Tibial nerve (tissue), 4 donors: Measurements from ENCODE around the gene MYRIP.

ENCODE experiments used
- EP300 ChIP-seq, 2 donors: sonication (generic); formaldehyde crosslinking; IDR thresholded peaks; one replicate each; pipeline ENCODE4 v1.6.1; 2017; ENCODE audit warnings: antibody characterized with exemption in 2 of 2, mild to moderate bottlenecking in 1 of 2
- POLR2A ChIP-seq, 2 donors: fragments of 450-650 bp; IDR thresholded peaks; one replicate each; pipeline ENCODE4 v1.6.1; 2017; ENCODE audit warnings: antibody characterized with exemption in 2 of 2, mild to moderate bottlenecking in 2 of 2, moderate library complexity in 2 of 2
- TF ChIP-seq, protein P1 (sequence below), 5 experiments: fragments of 200-600 bp in 3 of 5; fragments of 450-650 bp in 2 of 5; sonication (generic) in 3 of 5; IDR thresholded peaks; one replicate each; pipeline ENCODE4 v1.5.1; 2016 to 2019; ENCODE audit warnings: antibody characterized with exemption in 5 of 5, mild to moderate bottlenecking in 3 of 5, moderate library complexity in 2 of 5

DNA sequence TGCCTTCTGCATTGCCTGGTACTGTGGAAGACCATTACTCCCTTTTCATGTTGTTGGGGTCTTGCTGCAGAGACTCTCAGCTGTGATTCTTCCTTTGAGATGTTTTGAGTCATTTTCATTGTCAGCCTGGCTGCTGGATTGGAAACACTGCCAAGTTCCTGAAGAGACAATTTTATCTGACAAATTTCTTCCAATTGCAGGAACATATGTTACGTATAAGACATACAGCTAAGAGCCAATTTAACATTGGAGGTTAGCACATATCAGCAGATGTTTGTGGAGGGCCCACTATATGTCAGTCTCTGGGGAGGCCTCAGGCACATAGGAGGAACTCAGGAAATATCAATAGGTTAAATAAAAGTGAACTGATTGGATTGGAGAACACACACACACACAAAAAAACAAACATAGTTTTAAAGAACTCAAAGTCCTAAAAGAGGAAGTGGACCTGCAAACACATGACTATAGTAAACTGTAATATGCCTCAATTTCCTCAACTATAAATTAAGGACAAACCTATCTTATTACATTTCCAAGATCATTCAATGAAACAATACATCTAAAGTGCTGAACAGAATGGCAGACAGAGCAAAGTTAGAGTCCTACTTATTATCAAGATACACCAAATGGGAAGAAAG is 172.3 kb downstream of the MYRIP start:
- TF ChIP-seq EP300 (IDR thresholded peaks at IDR 0.05) (no peak), POLR2A (IDR thresholded peaks at IDR 0.05) (no peak)
- TF ChIP-seq, protein P1, sequence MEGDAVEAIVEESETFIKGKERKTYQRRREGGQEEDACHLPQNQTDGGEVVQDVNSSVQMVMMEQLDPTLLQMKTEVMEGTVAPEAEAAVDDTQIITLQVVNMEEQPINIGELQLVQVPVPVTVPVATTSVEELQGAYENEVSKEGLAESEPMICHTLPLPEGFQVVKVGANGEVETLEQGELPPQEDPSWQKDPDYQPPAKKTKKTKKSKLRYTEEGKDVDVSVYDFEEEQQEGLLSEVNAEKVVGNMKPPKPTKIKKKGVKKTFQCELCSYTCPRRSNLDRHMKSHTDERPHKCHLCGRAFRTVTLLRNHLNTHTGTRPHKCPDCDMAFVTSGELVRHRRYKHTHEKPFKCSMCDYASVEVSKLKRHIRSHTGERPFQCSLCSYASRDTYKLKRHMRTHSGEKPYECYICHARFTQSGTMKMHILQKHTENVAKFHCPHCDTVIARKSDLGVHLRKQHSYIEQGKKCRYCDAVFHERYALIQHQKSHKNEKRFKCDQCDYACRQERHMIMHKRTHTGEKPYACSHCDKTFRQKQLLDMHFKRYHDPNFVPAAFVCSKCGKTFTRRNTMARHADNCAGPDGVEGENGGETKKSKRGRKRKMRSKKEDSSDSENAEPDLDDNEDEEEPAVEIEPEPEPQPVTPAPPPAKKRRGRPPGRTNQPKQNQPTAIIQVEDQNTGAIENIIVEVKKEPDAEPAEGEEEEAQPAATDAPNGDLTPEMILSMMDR (IDR thresholded peaks at IDR 0.05) = no peak
